Stimulated activated CD8-positive, alpha-beta memory T cell treated with anti-CD3 and anti-CD28 coated beads, Interleukin-15, amount 100 ng/mL, for 4 hours (primary cell): ENCODE measurements around the gene SLC22A13.
"Not testable (repeated sequence)": the region's sequence is repeated elsewhere in the genome, so short reads cannot be mapped to it uniquely, and the experiment has no call there.

Experiments used
- DNase-seq, 2 donors: peaks; one replicate each; pipeline ENCODE4 v3.0.0-alpha.2; 2020; ENCODE audit warnings: low read depth in 2 of 2

Gene SLC22A13, protein sequence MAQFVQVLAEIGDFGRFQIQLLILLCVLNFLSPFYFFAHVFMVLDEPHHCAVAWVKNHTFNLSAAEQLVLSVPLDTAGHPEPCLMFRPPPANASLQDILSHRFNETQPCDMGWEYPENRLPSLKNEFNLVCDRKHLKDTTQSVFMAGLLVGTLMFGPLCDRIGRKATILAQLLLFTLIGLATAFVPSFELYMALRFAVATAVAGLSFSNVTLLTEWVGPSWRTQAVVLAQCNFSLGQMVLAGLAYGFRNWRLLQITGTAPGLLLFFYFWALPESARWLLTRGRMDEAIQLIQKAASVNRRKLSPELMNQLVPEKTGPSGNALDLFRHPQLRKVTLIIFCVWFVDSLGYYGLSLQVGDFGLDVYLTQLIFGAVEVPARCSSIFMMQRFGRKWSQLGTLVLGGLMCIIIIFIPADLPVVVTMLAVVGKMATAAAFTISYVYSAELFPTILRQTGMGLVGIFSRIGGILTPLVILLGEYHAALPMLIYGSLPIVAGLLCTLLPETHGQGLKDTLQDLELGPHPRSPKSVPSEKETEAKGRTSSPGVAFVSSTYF

GRCh38 chr3:38265604-38266307 is at the start of gene SLC22A13:
Gene SLC22A13, plus strand, starts transcription at chr3:38265812. Its CDS starts 49 bp downstream, at chr3:38265861.
- no peak for DNase-seq

DNA sequence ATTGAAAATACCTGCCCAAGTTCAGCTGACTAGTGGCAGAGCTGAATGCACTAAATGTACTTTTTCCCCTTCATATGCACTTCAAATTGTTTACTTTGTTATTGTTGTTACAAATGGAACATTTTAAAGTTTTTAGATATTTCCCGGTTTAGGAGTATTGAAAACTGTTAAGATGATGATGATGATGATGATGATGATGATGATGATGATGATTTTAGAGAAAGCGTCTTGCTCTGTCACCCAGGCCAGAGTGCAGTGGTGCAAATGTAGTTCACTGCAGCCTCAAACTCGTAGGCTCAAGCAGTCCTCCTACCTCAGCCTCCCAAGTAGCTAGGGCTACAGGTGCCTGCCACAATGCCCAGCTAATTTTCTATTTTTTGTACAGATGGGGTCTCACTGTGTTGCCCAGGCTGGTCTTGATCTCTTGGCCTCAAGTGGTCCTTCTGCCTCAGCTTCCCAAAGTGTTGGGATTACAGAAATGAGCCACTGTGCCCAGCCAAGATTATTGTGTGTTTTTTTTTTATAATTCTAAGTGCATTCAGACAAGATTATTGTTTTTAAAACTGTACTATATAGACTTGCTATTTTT is 45.9 kb upstream of the SLC22A13 start:
- no peak for DNase-seq

- no peak for DNase-seq
Observed at GRCh38 chr3:38221005-38221404, 44.6 kb upstream of the SLC22A13 start.

DNA sequence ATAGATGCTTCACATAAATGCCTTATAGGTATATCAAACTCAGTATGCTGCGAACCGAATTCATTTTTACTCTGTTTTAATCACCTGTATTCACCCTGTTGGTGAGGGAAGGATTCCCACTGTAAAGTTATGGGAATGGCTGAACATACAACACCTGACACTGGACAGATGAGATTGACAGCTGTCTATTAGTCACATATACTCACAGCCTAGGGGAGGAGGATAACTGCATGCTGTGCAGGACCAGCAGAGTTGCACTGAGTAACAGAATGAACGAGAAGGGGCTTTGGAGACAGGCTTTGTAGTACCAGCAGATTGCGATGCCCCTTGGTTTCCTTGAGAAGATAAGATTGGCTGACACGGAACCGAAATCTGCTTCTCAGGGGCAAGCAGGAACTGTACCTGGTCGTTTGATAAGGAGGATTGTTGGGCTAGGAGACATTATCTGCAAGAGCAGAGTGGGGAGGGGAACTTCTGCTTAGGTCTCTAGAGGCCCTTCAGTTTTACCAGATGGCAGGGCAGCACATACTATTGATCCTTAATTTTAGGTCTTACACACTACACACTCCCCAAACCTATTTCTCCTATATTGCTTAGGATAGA is 43.5 kb upstream of the SLC22A13 start:
- DNase-seq = no peak

DNA sequence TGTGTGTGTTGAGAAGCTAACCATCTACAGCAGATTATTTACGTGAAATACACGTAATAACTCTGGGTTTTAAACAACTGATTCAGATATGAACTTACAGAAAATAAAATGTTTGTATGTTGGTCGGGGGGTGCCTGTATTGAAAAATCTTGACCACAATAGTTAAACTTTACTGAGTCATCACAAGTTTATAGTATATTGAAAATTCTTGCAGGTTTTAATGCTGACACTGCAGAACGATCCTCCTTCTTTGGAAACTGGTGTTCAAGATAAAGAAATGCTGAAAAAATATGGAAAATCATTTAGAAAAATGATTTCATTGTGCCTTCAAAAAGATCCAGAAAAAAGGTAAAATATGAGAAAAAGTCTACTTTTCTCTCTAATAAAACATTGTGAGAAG is 41.3 kb upstream of the SLC22A13 start:
- DNase-seq = no peak

- no peak for DNase-seq
Observed at GRCh38 chr3:38226273-38226672, 39.3 kb upstream of the SLC22A13 start.

- DNase-seq = no peak
Observed at GRCh38 chr3:38227989-38228388, 37.6 kb upstream of the SLC22A13 start.

DNA sequence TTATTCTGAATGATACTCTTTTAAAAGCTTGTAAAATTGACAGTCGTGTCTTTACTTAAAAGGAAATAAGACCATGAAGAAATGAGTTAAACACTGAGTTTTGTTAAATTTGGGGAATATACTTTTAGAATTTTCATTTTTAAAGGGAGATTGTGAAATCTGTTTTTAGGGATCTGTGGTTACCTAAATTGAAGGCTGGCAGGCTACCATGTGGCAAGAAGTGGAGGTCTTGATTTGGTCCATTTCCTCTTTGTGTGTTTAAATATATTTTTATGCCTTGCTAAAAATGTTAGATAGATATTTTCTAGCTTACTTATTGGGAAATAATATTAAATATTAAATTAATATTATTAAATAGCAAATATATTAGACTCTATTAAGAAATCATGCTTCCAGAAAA is 36.6 kb upstream of the SLC22A13 start:
- no peak for DNase-seq

GRCh38 chr3:38232701-38233100 is 32.9 kb upstream of the SLC22A13 start:
- DNase-seq = no peak

- DNase-seq = no peak
Observed at GRCh38 chr3:38235466-38235865, 30.1 kb upstream of the SLC22A13 start.

- DNase-seq = no peak
Observed at GRCh38 chr3:38238416-38239008, 27.1 kb upstream of the SLC22A13 start.

GRCh38 chr3:38242812-38243211 is 22.8 kb upstream of the SLC22A13 start:
- not testable (repeated sequence) for DNase-seq

- no peak for DNase-seq
Observed at GRCh38 chr3:38245930-38246329, 19.7 kb upstream of the SLC22A13 start.

DNA sequence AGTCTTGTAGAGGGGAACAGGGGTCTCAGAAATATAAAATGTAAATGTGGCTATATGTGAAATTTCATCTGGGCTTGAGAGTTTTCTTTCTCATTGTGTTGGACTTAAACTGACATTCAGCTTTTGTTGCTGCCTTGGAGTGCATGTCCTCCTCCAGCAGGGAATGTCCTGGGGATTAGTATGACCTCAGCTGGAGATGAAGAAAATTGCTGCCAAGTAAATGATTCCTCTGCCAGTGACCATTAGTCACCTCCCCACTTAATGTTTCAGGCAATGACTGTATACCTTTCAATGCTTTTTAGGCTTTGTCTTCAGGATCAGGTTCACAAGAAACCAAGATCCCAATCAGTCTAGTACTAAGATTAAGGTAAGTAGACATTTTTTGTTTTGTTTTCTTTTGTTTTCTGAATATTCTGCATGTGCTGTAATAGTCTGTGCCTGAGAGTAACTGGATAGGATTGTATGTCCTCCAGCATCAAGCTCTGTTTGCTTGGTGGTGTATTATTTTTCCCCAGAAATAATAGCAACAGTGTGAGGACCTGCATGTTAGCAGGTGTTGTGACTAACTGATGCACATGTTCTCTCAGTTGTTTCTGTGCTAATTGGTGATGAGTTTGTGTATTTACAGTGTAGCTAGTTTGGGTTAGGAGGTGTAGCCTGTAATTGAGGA is 18.1 kb upstream of the SLC22A13 start:
- DNase-seq = no peak

DNA sequence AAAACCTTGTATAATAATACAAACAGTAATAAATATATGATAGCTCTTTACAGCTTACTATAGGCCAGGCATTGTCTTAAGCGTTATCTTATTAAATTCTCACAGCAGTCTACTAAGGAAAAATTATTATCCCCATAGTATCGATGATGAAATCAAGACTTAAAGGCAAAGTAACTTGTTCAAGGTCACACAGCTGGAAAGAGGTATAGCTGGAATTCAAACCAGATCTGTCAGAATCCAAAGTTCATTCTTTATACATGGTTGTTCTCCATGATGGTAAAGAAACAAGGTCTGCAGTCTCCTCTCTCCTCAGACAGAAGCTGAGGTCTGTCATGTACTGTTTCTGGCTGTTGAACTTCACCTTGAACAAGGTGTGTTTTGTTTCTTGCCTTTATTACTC is 15.4 kb upstream of the SLC22A13 start:
- no peak for DNase-seq

GRCh38 chr3:38251197-38251596 is 14.4 kb upstream of the SLC22A13 start:
- no peak for DNase-seq

GRCh38 chr3:38253704-38254103 is 11.9 kb upstream of the SLC22A13 start:
- no peak for DNase-seq

DNA sequence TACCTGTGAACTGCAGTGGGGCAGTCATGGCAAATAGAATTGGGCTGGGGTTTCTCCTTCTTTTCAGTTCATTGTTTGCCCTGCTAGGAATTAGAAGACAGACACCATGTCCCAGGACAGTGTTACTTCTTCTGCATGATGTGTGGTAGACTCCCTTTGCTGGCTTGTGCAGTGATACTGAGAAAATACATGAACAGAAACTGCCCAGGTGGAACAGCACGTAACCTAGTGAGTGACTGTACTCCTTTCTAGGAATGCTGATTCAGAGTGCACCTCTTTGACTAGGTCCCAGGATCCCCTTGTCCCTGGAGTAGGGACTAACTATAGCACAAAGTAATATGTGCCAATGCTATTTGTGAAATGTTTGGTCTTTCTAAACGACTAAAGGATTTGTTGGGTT is 10.7 kb upstream of the SLC22A13 start:
- DNase-seq = no peak

- no peak for DNase-seq
Observed at GRCh38 chr3:38255627-38256026, 10.0 kb upstream of the SLC22A13 start.

DNA sequence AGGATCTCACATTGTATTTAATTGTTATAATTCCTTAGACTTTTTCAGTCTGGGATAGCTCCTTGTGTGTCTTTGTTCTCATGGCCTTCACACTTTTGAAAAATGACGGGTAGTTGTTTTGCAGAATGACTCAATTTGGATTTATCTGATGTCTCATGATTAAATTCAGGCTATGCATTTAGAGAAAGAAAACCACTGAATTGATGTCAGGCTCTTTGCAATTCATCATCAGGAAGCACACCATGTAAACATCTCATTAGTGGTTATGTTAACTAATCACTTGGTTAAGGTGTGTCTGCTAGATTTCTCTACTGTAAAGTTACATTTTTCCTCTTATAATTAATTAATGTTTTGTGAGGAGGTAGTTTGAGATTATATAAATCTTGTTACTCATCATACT is 8.0 kb upstream of the SLC22A13 start:
- no peak for DNase-seq

DNA sequence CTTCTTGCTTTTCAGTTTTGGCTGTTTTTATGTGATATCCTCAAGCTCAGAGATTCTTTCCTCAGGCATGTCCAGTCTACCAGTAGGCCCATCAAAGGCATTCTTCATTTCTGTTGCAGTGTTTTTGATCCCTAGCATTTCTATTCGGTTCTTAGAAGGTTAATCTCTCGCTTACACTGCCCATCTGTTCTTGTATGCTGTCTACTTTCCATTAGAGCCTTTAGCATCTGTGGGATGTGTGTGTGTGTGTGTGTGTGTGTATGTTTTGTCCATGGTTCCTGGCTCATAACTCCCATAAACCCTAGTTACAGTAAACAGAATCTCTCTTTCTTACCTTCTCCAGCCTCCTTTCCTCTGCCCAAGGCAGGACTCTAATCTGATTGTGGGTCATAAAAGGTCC is 5.1 kb upstream of the SLC22A13 start:
- DNase-seq = no peak
